HEK293 (cell line): ENCODE results near the gene XG.

ENCODE experiments used
- CTCF ChIA-PET: fragments of 350-600 bp; formaldehyde crosslinking; extraction: SDS; loops from one replicate; lab custom pipeline; 2021; ENCODE audit warnings: antibody characterized with exemption; lab: Yijun Ruan, JAX
- POLR2A ChIA-PET: fragments of 300-600 bp; formaldehyde crosslinking; extraction: SDS; loops from one replicate; lab custom pipeline; 2020; ENCODE audit warnings: antibody characterized with exemption, inconsistent platforms; lab: Yijun Ruan, JAX
- H3K27ac ChIP-seq: fragments of 200-500 bp; sonication (Bioruptor generic); 2 replicates; pipeline ENCODE4 v1.5.1; 2014; ENCODE audit warnings: low read depth, low read length, control low read depth, inconsistent platforms; ENCODE audit errors: extremely low read depth
- H3K36me3 ChIP-seq, 2 experiments: fragments of 200-500 bp in 1 of 2; sonication (Bioruptor generic) in 1 of 2; 1 replicate in 1 of 2; 2 replicates in 1 of 2; pipeline ENCODE4 v1.5.1; 2014 to 2017; ENCODE audit warnings: inconsistent platforms in 2 of 2, low read length in 2 of 2; ENCODE audit not compliant: control insufficient read depth in 2 of 2, insufficient read depth in 1 of 2
- H3K4me1 ChIP-seq: fragments of 200-500 bp; sonication (Bioruptor generic); 2 replicates; pipeline ENCODE4 v1.5.1; 2014; ENCODE audit warnings: mild to moderate bottlenecking, low read length, inconsistent platforms; ENCODE audit not compliant: control insufficient read depth, insufficient read depth
- H3K4me3 ChIP-seq: 2 replicates; pipeline ENCODE4 v1.5.1; 2011; ENCODE audit warnings: low read depth, mild to moderate bottlenecking, control low read depth, low read length, moderate library complexity
- H3K9me3 ChIP-seq: fragments of 200-500 bp; sonication (Bioruptor generic); 2 replicates; pipeline ENCODE4 v1.5.1; 2014; ENCODE audit warnings: low read depth, low read length, inconsistent platforms; ENCODE audit not compliant: control insufficient read depth, insufficient read depth
- ATF2 ChIP-seq: fragments of 450-650 bp; formaldehyde crosslinking; IDR thresholded peaks from 2 replicates; pipeline ENCODE4 v1.5.1; 2016; ENCODE audit warnings: missing biosample characterization, missing genetic modification characterization, low read depth
- GFI1B ChIP-seq: fragments of 450-650 bp; formaldehyde crosslinking; IDR thresholded peaks from 2 replicates; pipeline ENCODE4 v1.5.1; 2016; ENCODE audit warnings: missing biosample characterization, missing genetic modification characterization
- MYNN ChIP-seq: fragments of 450-650 bp; formaldehyde crosslinking; IDR thresholded peaks from 2 replicates; pipeline ENCODE4 v1.5.1; 2016; ENCODE audit warnings: missing biosample characterization, missing genetic modification characterization, borderline replicate concordance
- OSR2 ChIP-seq: fragments of 450-650 bp; formaldehyde crosslinking; IDR thresholded peaks from 2 replicates; pipeline ENCODE4 v1.5.1; 2016; ENCODE audit warnings: missing biosample characterization, missing genetic modification characterization
- PATZ1 ChIP-seq: fragments of 450-650 bp; formaldehyde crosslinking; IDR thresholded peaks from 2 replicates; pipeline ENCODE4 v1.5.1; 2016; ENCODE audit warnings: missing biosample characterization, missing genetic modification characterization
- PRDM10 ChIP-seq: fragments of 450-650 bp; formaldehyde crosslinking; IDR thresholded peaks from 2 replicates; pipeline ENCODE4 v1.5.1; 2016; ENCODE audit warnings: missing biosample characterization, missing genetic modification characterization
- ZBTB17 ChIP-seq: fragments of 450-650 bp; formaldehyde crosslinking; IDR thresholded peaks from 2 replicates; pipeline ENCODE4 v1.5.1; 2016; ENCODE audit warnings: missing biosample characterization, missing genetic modification characterization
- ZBTB20 ChIP-seq: fragments of 450-650 bp; formaldehyde crosslinking; IDR thresholded peaks from 2 replicates; pipeline ENCODE4 v1.5.1; 2016; ENCODE audit warnings: missing biosample characterization, missing genetic modification characterization
- ZFP3 ChIP-seq: fragments of 450-650 bp; formaldehyde crosslinking; IDR thresholded peaks from 2 replicates; pipeline ENCODE4 v1.5.1; 2016; ENCODE audit warnings: low read depth, missing biosample characterization, missing genetic modification characterization
- ZNF133 ChIP-seq: fragments of 450-650 bp; formaldehyde crosslinking; IDR thresholded peaks from 2 replicates; pipeline ENCODE4 v1.5.1; 2016; ENCODE audit warnings: missing biosample characterization, missing genetic modification characterization
- ZNF280C ChIP-seq: fragments of 450-650 bp; formaldehyde crosslinking; IDR thresholded peaks from 2 replicates; pipeline ENCODE4 v1.5.1; 2016; ENCODE audit warnings: missing biosample characterization, missing genetic modification characterization
- ZNF416 ChIP-seq: fragments of 450-650 bp; formaldehyde crosslinking; IDR thresholded peaks from 2 replicates; pipeline ENCODE4 v1.5.1; 2016; ENCODE audit warnings: missing biosample characterization, missing genetic modification characterization
- ZNF473 ChIP-seq: fragments of 450-650 bp; formaldehyde crosslinking; IDR thresholded peaks from 2 replicates; pipeline ENCODE4 v1.5.1; 2017; ENCODE audit warnings: missing biosample characterization, missing genetic modification characterization
- ZNF48 ChIP-seq: fragments of 450-650 bp; formaldehyde crosslinking; IDR thresholded peaks from 2 replicates; pipeline ENCODE4 v1.5.1; 2016; ENCODE audit warnings: missing biosample characterization, missing genetic modification characterization
- ZNF488 ChIP-seq: fragments of 450-650 bp; formaldehyde crosslinking; IDR thresholded peaks from 2 replicates; pipeline ENCODE4 v1.5.1; 2016; ENCODE audit warnings: missing biosample characterization, missing genetic modification characterization
- ZNF585B ChIP-seq: fragments of 450-650 bp; formaldehyde crosslinking; IDR thresholded peaks from 2 replicates; pipeline ENCODE4 v1.5.1; 2016; ENCODE audit warnings: missing biosample characterization, missing genetic modification characterization
- ZNF677 ChIP-seq: fragments of 450-650 bp; IDR thresholded peaks from 2 replicates; pipeline ENCODE4 v1.5.0; 2018; ENCODE audit warnings: missing biosample characterization, mild to moderate bottlenecking, missing genetic modification characterization, moderate library complexity
- ZNF692 ChIP-seq: fragments of 450-650 bp; formaldehyde crosslinking; IDR thresholded peaks from 2 replicates; pipeline ENCODE4 v1.5.1; 2016; ENCODE audit warnings: missing biosample characterization, missing genetic modification characterization
- ZNF792 ChIP-seq: fragments of 450-650 bp; formaldehyde crosslinking; IDR thresholded peaks from 2 replicates; pipeline ENCODE4 v1.5.1; 2016; ENCODE audit warnings: missing biosample characterization, missing genetic modification characterization
- ZNF843 ChIP-seq: fragments of 450-650 bp; formaldehyde crosslinking; IDR thresholded peaks from 2 replicates; pipeline ENCODE4 v1.5.1; 2016; ENCODE audit warnings: missing biosample characterization, missing genetic modification characterization

XG gene

GRCh38 chrX:2781226-2781571 lies 29.4 kb downstream of the XG start:
- ChIA-PET POLR2A (no interaction called here), CTCF (no interaction called here)
- Histone ChIP-seq H3K9me3 (no peaks in the 10 kb centered on the region), H3K36me3 (no peaks in the 10 kb centered on the region), H3K4me3 (no peak overlapping the region), H3K27ac (no peak overlapping the region), H3K4me1 (no peaks in the 10 kb centered on the region)
- TF ChIP-seq ZBTB20 (tag by site-specific recombination): no peak

GRCh38 chrX:2781698-2782097 lies 29.9 kb downstream of the XG start:
- no peaks in the 10 kb centered on the region for H3K36me3 ChIP-seq
- ChIA-PET CTCF (no interaction called here), POLR2A (no interaction called here)
- no peaks in the 10 kb centered on the region for H3K9me3 ChIP-seq
- H3K4me3 ChIP-seq: no peak overlapping the region
- TF ChIP-seq PATZ1 (no peak), PRDM10 (tag by site-specific recombination) (no peak), OSR2 (tag by site-specific recombination) (no peak), ATF2 (tag by site-specific recombination) (no peak), ZNF692 (tag by site-specific recombination) (no peak), ZNF473 (tag by site-specific recombination) (no peak), ZNF843 (tag by site-specific recombination) (no peak), ZNF416 (tag by site-specific recombination) (no peak), ZNF488 (no peak), ZNF48 (tag by site-specific recombination) (no peak)
- no peak overlapping the region for H3K27ac ChIP-seq
- no peaks in the 10 kb centered on the region for H3K4me1 ChIP-seq

- H3K36me3 ChIP-seq: no peaks in the 10 kb centered on the region
- no peaks in the 10 kb centered on the region for H3K4me1 ChIP-seq
- ChIA-PET CTCF (no interaction called here), POLR2A (no interaction called here)
- H3K9me3 ChIP-seq: no peaks in the 10 kb centered on the region
- no peak overlapping the region for H3K27ac ChIP-seq
- H3K4me3 ChIP-seq: no peak overlapping the region
- no peak for TF ChIP-seq ZNF792 (tag by site-specific recombination)
- no peak for TF ChIP-seq ZNF677 (tag by site-specific recombination)
- TF ChIP-seq ZFP3: no peak
- TF ChIP-seq MYNN (tag by site-specific recombination): no peak
- TF ChIP-seq ZBTB17 (tag by site-specific recombination): no peak
- no peak for TF ChIP-seq ZNF585B (tag by site-specific recombination)
- no peak for TF ChIP-seq ZNF280C (tag by site-specific recombination)
- TF ChIP-seq ZNF133 (tag by site-specific recombination): no peak
- no peak for TF ChIP-seq GFI1B (tag by site-specific recombination)
Observed at GRCh38 chrX:2782171-2782570, 30.3 kb downstream of the XG start.
